SK-N-MC (cell line): Measurements from ENCODE around the gene ARL10.

Experiments
- DNase-seq: peaks from one replicate; pipeline ENCODE4 v3.0.0-alpha.2; 2011; ENCODE audit warnings: low read depth, low spot score
- H3K27ac ChIP-seq: fragments of 200-600 bp; sonication (generic); 2 replicates; pipeline ENCODE4 v1.5.1; 2016; ENCODE audit warnings: mixed run types
- H3K36me3 ChIP-seq: fragments of 200-600 bp; sonication (generic); 2 replicates; pipeline ENCODE4 v1.6.1; 2017; ENCODE audit warnings: antibody characterized with exemption, low read length, mixed read lengths; ENCODE audit not compliant: insufficient read depth
- H3K4me3 ChIP-seq: fragments of 200-600 bp; sonication (generic); 2 replicates; pipeline ENCODE4 v1.5.1; 2016
- H3K9ac ChIP-seq: fragments of 200-600 bp; sonication (generic); 2 replicates; pipeline ENCODE4 v1.8.0; 2017; ENCODE audit warnings: mixed run types, mixed read lengths; ENCODE audit not compliant: insufficient read length
- H3K9me3 ChIP-seq: fragments of 200-600 bp; sonication (generic); 2 replicates; pipeline ENCODE4 v1.6.1; 2017; ENCODE audit warnings: low read depth, mild to moderate bottlenecking, antibody characterized with exemption, low read length, moderate library complexity, mixed read lengths
- EZH2 ChIP-seq: fragments of 200-600 bp; sonication (generic); IDR thresholded peaks from one replicate; pipeline ENCODE4 v1.6.1; 2017; ENCODE audit warnings: antibody characterized with exemption
- FOXP2 ChIP-seq: optimal IDR thresholded peaks from 2 replicates; pipeline ENCODE3; 2011; ENCODE audit warnings: mild to moderate bottlenecking, moderate library complexity; ENCODE audit not compliant: insufficient read depth; ENCODE audit errors: extremely low read length, control extremely low read depth
- POLR2AphosphoS5 ChIP-seq: IDR thresholded peaks from 2 replicates; pipeline ENCODE4 v1.6.1; 2012; ENCODE audit warnings: mild to moderate bottlenecking, low read depth, low read length, borderline replicate concordance

ARL10 gene

GRCh38 chr5:176418251-176418650 is 53.0 kb downstream of the ARL10 start:
- H3K9me3 ChIP-seq, result no peaks in the 10 kb centered on the region
- no peak for DNase-seq
- H3K27ac ChIP-seq, result no peak overlapping the region
- no peak overlapping the region for H3K9ac ChIP-seq
- H3K4me3 ChIP-seq, result no peak overlapping the region
- TF ChIP-seq POLR2AphosphoS5 (no peak), FOXP2 (no peak), EZH2 (no peak)
- H3K36me3 ChIP-seq, result no peaks in the 10 kb centered on the region

DNA sequence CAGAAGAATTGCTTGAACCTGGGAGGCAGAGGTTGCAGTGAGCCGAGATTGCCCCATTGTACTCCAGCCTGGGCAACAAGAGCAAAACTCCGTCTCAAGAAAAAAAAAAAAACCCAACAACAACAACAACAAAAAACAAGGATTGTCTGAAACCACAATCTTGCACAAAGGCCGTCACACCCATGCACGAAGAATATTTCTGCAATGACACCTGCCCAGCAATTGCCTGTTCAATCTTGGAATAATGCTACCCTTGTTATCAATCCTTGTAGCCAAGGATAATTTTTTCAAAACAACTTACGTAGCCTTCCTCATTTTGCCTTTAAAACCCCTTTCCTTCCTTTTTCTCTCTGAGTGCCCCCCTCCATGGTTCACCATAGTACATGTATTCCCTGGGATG is 54.8 kb downstream of the ARL10 start:
- no peak for DNase-seq
- Histone ChIP-seq H3K9ac (no peak overlapping the region), H3K4me3 (no peak overlapping the region), H3K9me3 (no peaks in the 10 kb centered on the region), H3K27ac (no peak overlapping the region), H3K36me3 (no peaks in the 10 kb centered on the region)
- TF ChIP-seq POLR2AphosphoS5 (no peak), EZH2 (no peak), FOXP2 (no peak)

- TF ChIP-seq EZH2 (no peak), FOXP2 (no peak), POLR2AphosphoS5 (no peak)
Measured at GRCh38 chr5:176420972-176421544, 55.8 kb downstream of the ARL10 start.

GRCh38 chr5:176424181-176424580 is 58.9 kb downstream of the ARL10 start:
- TF ChIP-seq FOXP2, result no peak
- TF ChIP-seq POLR2AphosphoS5, result no peak
- TF ChIP-seq EZH2, result no peak
- Histone ChIP-seq H3K9me3 (no peaks in the 10 kb centered on the region), H3K27ac (no peak overlapping the region), H3K36me3 (no peaks in the 10 kb centered on the region), H3K9ac (no peak overlapping the region), H3K4me3 (no peak overlapping the region)
- DNase-seq, result no peak

More at GRCh38 chr5:176420972-176421544, 55.8 kb downstream of the ARL10 start:
- Histone ChIP-seq H3K9me3 (no peaks in the 10 kb centered on the region), H3K9ac (no peak overlapping the region), H3K4me3 (no peak overlapping the region), H3K36me3 (no peaks in the 10 kb centered on the region), H3K27ac (no peak overlapping the region)
- DNase-seq, result no peak

DNA sequence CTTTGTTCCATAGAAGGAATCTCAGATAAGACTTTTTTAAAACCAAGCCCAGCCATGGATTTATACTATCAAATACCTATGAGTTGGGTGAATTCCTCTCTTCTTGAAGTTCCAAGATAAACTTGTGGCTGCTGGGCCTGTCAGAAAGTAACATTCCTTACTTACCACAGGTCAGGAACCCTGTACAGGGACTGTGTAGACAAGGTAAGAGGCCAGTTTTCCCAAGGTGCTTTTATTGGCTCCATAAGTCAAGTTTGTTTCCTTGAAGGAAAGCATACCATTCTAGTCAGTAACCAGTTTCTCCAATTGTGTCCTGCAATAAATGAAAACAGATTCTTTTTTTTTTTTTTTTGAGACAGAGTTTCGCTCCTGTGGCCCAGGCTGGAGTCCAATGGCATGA is 59.9 kb downstream of the ARL10 start:
- H3K27ac ChIP-seq, result no peak overlapping the region
- H3K36me3 ChIP-seq, result no peaks in the 10 kb centered on the region
- DNase-seq, result no peak
- no peak overlapping the region for H3K9ac ChIP-seq
- no peak for TF ChIP-seq EZH2
- TF ChIP-seq POLR2AphosphoS5, result no peak
- no peak for TF ChIP-seq FOXP2
- no peak overlapping the region for H3K4me3 ChIP-seq
- H3K9me3 ChIP-seq, result no peaks in the 10 kb centered on the region

DNA sequence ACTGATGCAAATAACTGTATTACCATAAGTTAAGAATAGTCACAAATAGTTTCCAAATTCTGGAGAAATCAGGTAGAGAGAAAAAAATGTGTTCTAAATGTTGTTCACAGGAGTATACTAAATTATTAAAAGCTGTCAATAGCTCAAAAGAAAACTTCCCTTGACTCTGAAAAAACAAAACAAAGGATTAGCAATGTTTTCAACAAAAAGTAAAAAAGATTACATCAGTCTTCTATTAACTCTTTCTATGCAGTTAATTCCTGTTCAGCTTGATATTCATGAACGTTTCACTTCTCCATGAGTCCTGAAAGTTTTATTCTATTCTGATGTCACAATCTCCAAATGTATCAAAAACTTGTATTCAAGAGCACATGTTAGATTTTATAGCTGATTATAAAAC is 60.5 kb downstream of the ARL10 start:
- Histone ChIP-seq H3K27ac (no peak overlapping the region), H3K4me3 (no peak overlapping the region)

DNA sequence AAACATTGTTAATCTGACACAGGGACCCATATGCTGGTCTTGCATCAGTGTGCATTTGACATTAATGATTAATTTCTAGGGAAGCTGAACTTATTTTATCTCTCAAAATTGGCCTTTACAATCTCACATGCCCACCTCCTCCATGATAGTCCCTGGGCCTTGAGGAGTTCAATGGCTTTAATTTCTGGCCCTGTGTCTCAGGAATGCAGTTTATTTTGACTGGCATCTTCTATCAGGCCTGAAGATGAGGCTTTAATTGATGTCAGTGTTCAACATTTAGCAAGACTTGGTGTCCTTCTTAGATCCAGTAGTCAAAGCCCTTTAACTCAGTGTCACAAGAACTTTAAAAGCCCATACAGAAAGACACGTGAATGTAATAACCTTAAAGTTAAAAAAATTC is 61.6 kb downstream of the ARL10 start:
- Histone ChIP-seq H3K9ac (no peak overlapping the region), H3K9me3 (no peaks in the 10 kb centered on the region), H3K36me3 (no peaks in the 10 kb centered on the region), H3K27ac (no peak overlapping the region), H3K4me3 (no peak overlapping the region)
- no peak for TF ChIP-seq EZH2
- DNase-seq, result no peak

More for the DNA sequence above, 60.5 kb downstream of the ARL10 start:
- no peak overlapping the region for H3K9ac ChIP-seq
- no peak for DNase-seq
- no peaks in the 10 kb centered on the region for H3K36me3 ChIP-seq
- TF ChIP-seq POLR2AphosphoS5 (no peak), FOXP2 (no peak), EZH2 (no peak)
- no peaks in the 10 kb centered on the region for H3K9me3 ChIP-seq

DNA sequence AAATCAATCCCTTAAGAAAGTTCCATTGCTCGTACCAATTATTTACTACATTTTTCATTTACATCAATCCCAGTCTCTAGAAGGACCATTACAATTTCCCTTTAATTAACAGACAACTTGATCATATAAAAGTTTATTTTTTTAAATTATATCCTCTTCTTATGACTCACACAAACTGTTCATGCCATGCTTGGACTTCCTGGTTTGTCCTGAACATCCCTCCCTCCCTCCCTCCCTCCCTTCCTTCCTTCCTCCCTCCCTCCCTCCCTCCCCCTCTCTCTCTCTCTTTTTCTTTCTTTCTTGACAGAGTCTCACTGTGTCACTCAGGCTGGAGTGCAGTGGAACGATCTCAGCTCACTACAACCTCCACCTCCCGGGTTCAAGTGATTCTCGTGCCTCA is 62.7 kb downstream of the ARL10 start:
- Histone ChIP-seq H3K4me3 (no peak overlapping the region), H3K36me3 (no peaks in the 10 kb centered on the region), H3K9ac (no peak overlapping the region), H3K9me3 (no peaks in the 10 kb centered on the region), H3K27ac (no peak overlapping the region)
- no peak for DNase-seq
- TF ChIP-seq FOXP2 (no peak), POLR2AphosphoS5 (no peak), EZH2 (no peak)

GRCh38 chr5:176429972-176430371 is 64.7 kb downstream of the ARL10 start:
- no peak overlapping the region for H3K27ac ChIP-seq
- H3K9ac ChIP-seq, result no peak overlapping the region

More at GRCh38 chr5:176429972-176430371, 64.7 kb downstream of the ARL10 start:
- Histone ChIP-seq H3K4me3 (no peak overlapping the region), H3K9me3 (no peaks in the 10 kb centered on the region), H3K36me3 (no peaks in the 10 kb centered on the region)
- TF ChIP-seq EZH2 (no peak), FOXP2 (no peak), POLR2AphosphoS5 (no peak)
- no peak for DNase-seq
